ENCODE data around the gene DISP3. TPM values are rescaled to one million over a fixed set of nuclear protein-coding genes. Genes with fewer than 3 reads are reported as not detected.
A peak's percentile ranks its signal among the peaks of the same experiment; 100 is the strongest.

The DISP3 gene
- polyA plus RNA-seq, 1 of the 3 experiments (the other 2 are of a cell fraction): 0.08 TPM

DNA sequence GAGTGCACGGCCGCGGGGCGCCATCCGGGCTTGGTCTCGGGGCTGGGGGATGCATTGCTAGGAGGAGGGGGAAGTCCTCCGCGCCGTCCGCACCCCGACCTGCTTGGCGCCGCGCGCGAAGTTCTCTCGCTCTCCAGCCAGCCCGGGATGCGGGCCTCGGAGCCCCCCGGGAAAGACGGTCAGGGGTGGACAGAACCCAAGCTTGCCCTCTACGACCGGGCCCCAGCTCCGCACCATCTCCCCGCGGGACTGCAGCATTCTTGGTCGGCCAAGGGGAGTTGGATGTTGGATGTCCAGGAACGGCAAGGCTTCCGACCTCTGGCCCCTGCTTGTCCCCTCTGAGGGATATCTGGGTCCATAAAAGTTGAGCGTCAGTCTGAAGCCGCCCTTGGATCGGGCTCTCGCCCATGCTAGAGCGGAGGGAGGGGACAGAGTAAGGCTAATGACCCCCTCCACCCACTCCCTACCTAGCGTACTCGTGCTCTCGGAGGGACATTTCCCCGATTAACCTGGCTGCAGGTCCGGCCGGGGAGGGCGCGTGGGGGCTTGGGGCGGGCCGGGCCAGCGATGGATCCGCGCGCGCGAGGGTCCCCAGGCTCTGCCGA lies 522 bp downstream of the DISP3 start:
- peak; percentile 64 for DNase-seq
- no peaks in the 10 kb centered on the region for H3K9me2 ChIP-seq
- H3K27me3 ChIP-seq (ENCODE audit: insufficient read depth): no peaks in the 10 kb centered on the region
- ChIA-PET CTCF (interaction anchor here (0.6 to 6.6 kb wide), 35 partner anchors 10 to 1081 kb away, joined by 3 to 63 read pairs (median 6); no protein-coding TSS in a partner anchor), POLR2A (interaction anchor here (0.7 to 1.9 kb wide), 20 partner anchors 14 to 868 kb away, joined by 3 to 26 read pairs (median 3); partner anchors contain the start of gene UBIAD1)
- peak overlapping the region; percentile 94 for H3K4me2 ChIP-seq
- no peaks in the 10 kb centered on the region for H3K9me3 ChIP-seq
- H3K79me2 ChIP-seq (ENCODE audit: insufficient read depth): no peaks in the 10 kb centered on the region
- H3K36me3 ChIP-seq (replicated peaks in 1 of 2; ENCODE audit: control insufficient read depth in 1 of 2, insufficient read depth in 2 of 2, low read length in 1 of 2): no peaks in the 10 kb centered on the region
- TF ChIP-seq FOXM1 (IDR thresholded peaks at IDR 0.05; ENCODE audit: low read depth): no peak
- no peak for TF ChIP-seq NRF1 (IDR thresholded peaks at IDR 0.05; ENCODE audit: low read depth, low read length)
- H2AFZ ChIP-seq (ENCODE audit: low read depth): peak overlapping the region; percentile 82
- peak overlapping the region; percentile 66 to 75 for H3K4me3 ChIP-seq (ENCODE audit: low read depth in 2 of 2, low read length in 1 of 2)
- no peaks in the 10 kb centered on the region for H3F3A ChIP-seq (replicated peaks; ENCODE audit: insufficient read depth)
- H3K9ac ChIP-seq: peak overlapping the region; percentile 60; the same call in 1 of the 2 replicates
- WGBS (ENCODE audit: low lambda C conversion rate): under 1% methylated on average over 21 of the region's 52 CpGs
- H4K20me1 ChIP-seq (ENCODE audit: insufficient read depth): no peaks in the 10 kb centered on the region
- H3K4me1 ChIP-seq (ENCODE audit: control insufficient read depth in 1 of 2, insufficient read depth in 2 of 2, low read depth in 1 of 2, low read length in 1 of 2): peaks cover 0 to 53% of the 10 kb centered on the region in 2 experiments; a peak in 2 of 4 replicates
- H3K27ac ChIP-seq (ENCODE audit: low read depth in 2 of 2, low read length in 1 of 2): peak overlapping the region in 1 of 2 experiments; percentile 89; a peak in 2 of 4 replicates

DNA sequence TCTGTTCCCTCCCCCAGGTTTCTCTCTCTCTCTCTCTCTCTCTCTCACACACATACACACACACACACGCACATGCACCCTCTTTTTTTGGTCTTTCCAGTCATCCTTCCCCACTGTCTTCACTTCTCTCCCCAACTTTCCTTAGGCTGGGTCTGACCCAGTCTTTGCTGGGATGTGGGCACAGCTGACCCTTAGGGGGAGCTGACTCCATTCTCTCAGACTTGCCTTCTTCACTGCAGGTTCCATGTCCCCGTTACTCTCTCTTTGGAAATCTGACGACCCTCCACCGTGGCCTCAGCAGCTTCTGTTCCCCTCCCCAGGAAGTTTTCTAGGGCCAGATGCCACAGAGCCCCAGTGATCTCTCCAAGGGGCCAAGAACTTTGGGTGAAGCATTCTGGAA lies 2.1 kb downstream of the DISP3 start:
- H3F3A ChIP-seq (replicated peaks; ENCODE audit: insufficient read depth): no peaks in the 10 kb centered on the region
- H3K9me2 ChIP-seq: no peaks in the 10 kb centered on the region
- peaks cover 0 to 60% of the 10 kb centered on the region in 2 experiments; a peak in 2 of 4 replicates for H3K4me1 ChIP-seq (ENCODE audit: control insufficient read depth in 1 of 2, insufficient read depth in 2 of 2, low read depth in 1 of 2, low read length in 1 of 2)
- H3K79me2 ChIP-seq (ENCODE audit: insufficient read depth): no peaks in the 10 kb centered on the region
- ChIA-PET CTCF (interaction anchor here (1.0 to 1.5 kb wide), 10 partner anchors 23 to 443 kb away, joined by 3 to 8 read pairs (median 3); no protein-coding TSS in a partner anchor), POLR2A (interaction anchor here (1.0 kb wide), 1 partner anchor 159 kb away, joined by 5 read pairs; no protein-coding TSS in a partner anchor)
- 68% methylated on average over 4 of the region's 4 CpGs for WGBS (ENCODE audit: low lambda C conversion rate)
- TF ChIP-seq FOXJ3 (CRISPR knock-in tag; IDR thresholded peaks at IDR 0.05) (no peak), RAD21 (IDR thresholded peaks at IDR 0.05; ENCODE audit: low read length) (peak; percentile 43; the same call in 1 of the 2 replicates)
- H4K20me1 ChIP-seq (ENCODE audit: insufficient read depth): no peaks in the 10 kb centered on the region
- no peak for DNase-seq
- no peak overlapping the region for H3K9ac ChIP-seq
- H3K36me3 ChIP-seq (replicated peaks in 1 of 2; ENCODE audit: control insufficient read depth in 1 of 2, insufficient read depth in 2 of 2, low read length in 1 of 2): no peaks in the 10 kb centered on the region
- H3K4me2 ChIP-seq: no peak overlapping the region
- H3K4me3 ChIP-seq (ENCODE audit: low read depth in 2 of 2, low read length in 1 of 2): no peak overlapping the region
- H3K27ac ChIP-seq (ENCODE audit: low read depth in 2 of 2, low read length in 1 of 2): no peak overlapping the region
- H3K27me3 ChIP-seq (ENCODE audit: insufficient read depth): no peaks in the 10 kb centered on the region
- no peak overlapping the region for H2AFZ ChIP-seq (ENCODE audit: low read depth)
- H3K9me3 ChIP-seq: no peaks in the 10 kb centered on the region

DNA sequence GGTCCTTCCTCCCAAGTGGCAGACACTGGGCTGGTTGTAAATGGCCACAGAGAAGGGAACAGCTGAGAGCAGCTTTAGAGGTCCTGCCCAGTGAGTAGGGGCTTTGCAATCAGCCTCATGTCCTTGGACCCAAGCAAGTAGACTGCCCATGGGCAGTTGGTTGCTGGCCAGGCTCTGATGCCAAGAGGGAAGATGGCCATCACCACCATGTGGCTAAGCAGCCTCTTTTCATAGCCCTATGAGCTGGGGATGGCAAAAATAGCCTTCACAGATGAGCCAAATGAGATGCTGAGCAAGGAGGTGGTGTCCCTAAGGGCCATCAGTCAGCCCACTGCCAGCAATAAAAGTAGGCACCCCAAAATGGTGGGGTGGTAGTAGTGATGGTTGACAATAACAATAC lies 3.2 kb downstream of the DISP3 start:
- no peak for DNase-seq
- H3F3A ChIP-seq (replicated peaks; ENCODE audit: insufficient read depth): no peaks in the 10 kb centered on the region
- H3K27ac ChIP-seq (ENCODE audit: low read depth in 2 of 2, low read length in 1 of 2): no peak overlapping the region; a peak in 1 of 4 replicates
- no peak overlapping the region for H3K9ac ChIP-seq
- no peak overlapping the region for H3K4me3 ChIP-seq (ENCODE audit: low read depth in 2 of 2, low read length in 1 of 2)
- peaks cover 0 to 62% of the 10 kb centered on the region in 2 experiments; a peak in 2 of 4 replicates for H3K4me1 ChIP-seq (ENCODE audit: control insufficient read depth in 1 of 2, insufficient read depth in 2 of 2, low read depth in 1 of 2, low read length in 1 of 2)
- ChIA-PET CTCF (interaction anchor here (0.9 to 1.9 kb wide), 8 partner anchors 84 to 196 kb away, joined by 3 to 12 read pairs (median 4); no protein-coding TSS in a partner anchor), POLR2A (no interaction called here)
- no peaks in the 10 kb centered on the region for H3K79me2 ChIP-seq (ENCODE audit: insufficient read depth)
- H3K9me2 ChIP-seq: no peaks in the 10 kb centered on the region
- no peak overlapping the region for H3K4me2 ChIP-seq
- no peak overlapping the region for H2AFZ ChIP-seq (ENCODE audit: low read depth)
- H3K36me3 ChIP-seq (replicated peaks in 1 of 2; ENCODE audit: control insufficient read depth in 1 of 2, insufficient read depth in 2 of 2, low read length in 1 of 2): no peaks in the 10 kb centered on the region
- H4K20me1 ChIP-seq (ENCODE audit: insufficient read depth): no peaks in the 10 kb centered on the region
- no peaks in the 10 kb centered on the region for H3K9me3 ChIP-seq
- no peaks in the 10 kb centered on the region for H3K27me3 ChIP-seq (ENCODE audit: insufficient read depth)
- TF ChIP-seq, protein P1, sequence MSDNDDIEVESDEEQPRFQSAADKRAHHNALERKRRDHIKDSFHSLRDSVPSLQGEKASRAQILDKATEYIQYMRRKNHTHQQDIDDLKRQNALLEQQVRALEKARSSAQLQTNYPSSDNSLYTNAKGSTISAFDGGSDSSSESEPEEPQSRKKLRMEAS (IDR thresholded peaks at IDR 0.05; ENCODE audit: low read depth): no peak
